Retinal pigment epithelial cell (primary cell): Measurements from ENCODE around the gene TUBB1.

ENCODE experiments used
- DNase-seq: peaks from one replicate; pipeline ENCODE4 v3.0.0-alpha.2; 2010; ENCODE audit warnings: low read depth
- H3K4me3 ChIP-seq: 2 replicates; pipeline ENCODE4 v1.5.1; 2011; ENCODE audit warnings: mild to moderate bottlenecking, low read length, control low read depth, moderate library complexity
- CTCF ChIP-seq: conservative IDR thresholded peaks from 2 replicates; pipeline ENCODE4 v1.5.1; 2011; ENCODE audit warnings: low read depth, low read length, control low read depth, inconsistent platforms

The TUBB1 gene

DNA sequence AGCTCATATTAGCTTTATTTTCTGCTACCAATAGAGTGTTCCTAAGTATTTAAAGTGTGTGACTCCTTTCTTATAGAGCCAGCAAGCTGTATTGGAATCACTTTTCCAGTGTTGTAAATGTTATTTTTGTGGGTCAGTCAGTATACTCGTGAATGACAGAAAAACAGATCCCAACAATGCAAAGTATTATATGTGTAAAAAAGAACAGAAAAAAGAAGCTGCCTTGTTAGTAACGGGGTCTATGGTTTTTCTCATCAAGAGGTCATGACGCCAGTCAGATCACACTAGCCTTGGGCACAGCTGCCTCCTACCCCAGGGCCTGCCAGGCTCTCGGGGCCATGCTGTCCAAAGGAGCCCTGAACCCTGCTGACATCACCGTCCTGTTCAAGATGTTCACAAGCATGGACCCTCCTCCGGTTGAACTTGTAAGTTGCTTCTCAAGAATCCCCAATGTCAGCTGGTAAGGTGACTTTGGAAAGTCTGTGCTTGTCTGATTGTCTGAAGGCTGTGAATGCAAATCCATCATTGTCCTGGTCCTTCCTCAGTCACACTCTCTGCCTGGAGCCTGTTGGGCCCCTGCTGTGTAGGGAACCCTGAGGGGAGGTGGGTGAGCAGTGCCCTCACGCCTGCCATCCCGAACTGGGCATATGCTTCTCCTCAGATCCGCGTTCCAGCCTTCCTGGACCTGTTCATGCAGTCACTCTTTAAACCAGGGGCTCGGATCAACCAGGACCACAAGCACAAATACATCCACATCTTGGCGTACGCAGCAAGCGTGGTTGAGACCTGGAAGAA is 28.4 kb upstream of the TUBB1 start:
- no peak for DNase-seq
- TF ChIP-seq CTCF: no peak
- H3K4me3 ChIP-seq: no peak overlapping the region

GRCh38 chr20:58991715-58992114 is 27.5 kb upstream of the TUBB1 start:
- TF ChIP-seq CTCF: no peak
- DNase-seq: no peak
- no peak overlapping the region for H3K4me3 ChIP-seq

DNA sequence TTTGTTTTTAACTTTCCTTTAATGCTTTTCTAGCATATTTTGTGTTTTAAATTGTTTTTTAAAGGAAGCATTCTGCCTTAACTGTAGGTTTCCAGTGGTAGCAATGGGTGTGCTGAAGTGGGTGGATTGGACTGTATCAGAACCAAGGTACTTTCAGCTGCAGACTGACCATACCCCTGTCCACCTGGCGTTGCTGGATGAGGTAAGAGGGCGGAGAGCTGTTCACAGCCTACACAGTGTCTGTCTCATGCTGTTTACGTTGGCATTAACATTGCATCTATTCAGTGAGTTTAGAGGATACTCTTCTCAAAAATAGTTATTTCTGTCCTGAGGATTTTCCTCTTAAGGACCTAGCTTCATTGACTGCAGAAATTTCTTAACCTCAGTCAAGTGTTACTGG is 26.3 kb upstream of the TUBB1 start:
- TF ChIP-seq CTCF: no peak
- DNase-seq: no peak
- no peak overlapping the region for H3K4me3 ChIP-seq

- DNase-seq: no peak
- TF ChIP-seq CTCF: no peak
- no peak overlapping the region for H3K4me3 ChIP-seq
Measured at GRCh38 chr20:58993332-58994248, 25.6 kb upstream of the TUBB1 start.

GRCh38 chr20:58994390-58995159 is 24.7 kb upstream of the TUBB1 start:
- TF ChIP-seq CTCF: no peak
- no peak for DNase-seq
- no peak overlapping the region for H3K4me3 ChIP-seq

DNA sequence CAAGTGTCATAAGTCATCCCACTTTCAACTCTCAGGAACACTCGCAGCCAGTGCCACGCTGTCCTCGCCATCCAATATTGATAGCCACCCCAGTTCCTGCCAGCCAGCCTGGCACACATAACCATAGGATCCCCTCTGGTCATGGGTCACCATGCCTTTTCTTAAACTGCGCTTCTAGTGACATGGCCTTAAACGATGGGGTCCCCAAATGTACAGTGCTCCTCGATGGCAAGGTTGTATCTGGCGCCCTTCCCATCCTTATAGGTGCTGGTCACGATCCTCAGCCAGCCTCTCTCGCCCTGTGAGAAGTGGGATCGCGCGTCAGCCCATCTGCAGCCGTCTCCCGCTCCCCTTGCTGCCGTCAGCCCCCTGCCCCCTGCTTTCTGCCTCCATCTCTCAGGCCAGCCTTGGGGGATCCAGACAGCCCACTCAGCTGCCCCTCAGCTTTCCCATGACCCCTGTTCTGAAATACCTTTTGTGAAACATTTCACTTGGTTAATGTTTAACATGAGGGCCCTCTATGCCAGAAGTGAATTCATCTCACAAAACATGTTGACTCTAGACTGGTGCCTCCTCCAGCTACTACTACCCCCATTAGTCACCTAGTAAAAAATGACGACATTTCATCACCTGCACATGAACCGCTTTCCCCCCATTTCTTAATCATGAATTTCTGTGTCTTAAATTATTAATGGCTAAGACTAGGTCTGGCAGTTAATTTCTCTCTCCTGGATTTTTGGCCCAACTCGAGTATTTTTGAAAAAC is 23.6 kb upstream of the TUBB1 start:
- no peak for DNase-seq
- TF ChIP-seq CTCF: no peak
- H3K4me3 ChIP-seq: no peak overlapping the region
